ENCODE data around the gene ATXN10.
"Not testable (repeated sequence)": the region's sequence is repeated elsewhere in the genome, so short reads cannot be mapped to it uniquely, and the experiment has no call there.

Gene ATXN10

DNA sequence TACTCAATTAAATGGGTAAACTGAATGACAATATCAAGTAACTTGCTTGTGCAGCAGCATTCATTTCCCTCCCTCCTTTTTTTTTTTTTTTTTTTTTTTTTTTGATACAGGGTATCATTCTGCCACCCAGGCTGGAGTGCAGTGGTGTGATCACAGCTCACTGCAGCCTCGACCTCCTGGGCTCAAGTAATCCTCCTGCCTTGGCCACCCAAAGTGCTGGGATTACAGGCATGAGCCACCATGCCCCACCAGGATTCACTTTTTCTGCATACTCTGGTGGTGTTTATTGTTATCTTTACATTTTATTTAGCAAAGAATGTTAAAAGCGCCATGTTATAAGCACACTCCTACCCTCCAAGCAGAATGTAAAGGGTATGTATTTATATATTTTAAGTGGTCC lies 1.3 kb upstream of the ATXN10 start:
- H3K4me1 ChIP-seq (ENCODE audit: control insufficient read depth, insufficient read depth, low read length) = peaks cover 22% of the 10 kb centered on the region
- H3K4me3 ChIP-seq (ENCODE audit: low read length); H3K9ac ChIP-seq (ENCODE audit: low read length); H3K36me3 ChIP-seq (ENCODE audit: control insufficient read depth, insufficient read depth, low read length, severe bottlenecking); H3K27me3 ChIP-seq (replicated peaks; ENCODE audit: control insufficient read depth, insufficient read depth, low read length); DNase-seq (ENCODE audit: low read depth); H3K9me3 ChIP-seq (ENCODE audit: control insufficient read depth, low read length): not testable (repeated sequence)

DNA sequence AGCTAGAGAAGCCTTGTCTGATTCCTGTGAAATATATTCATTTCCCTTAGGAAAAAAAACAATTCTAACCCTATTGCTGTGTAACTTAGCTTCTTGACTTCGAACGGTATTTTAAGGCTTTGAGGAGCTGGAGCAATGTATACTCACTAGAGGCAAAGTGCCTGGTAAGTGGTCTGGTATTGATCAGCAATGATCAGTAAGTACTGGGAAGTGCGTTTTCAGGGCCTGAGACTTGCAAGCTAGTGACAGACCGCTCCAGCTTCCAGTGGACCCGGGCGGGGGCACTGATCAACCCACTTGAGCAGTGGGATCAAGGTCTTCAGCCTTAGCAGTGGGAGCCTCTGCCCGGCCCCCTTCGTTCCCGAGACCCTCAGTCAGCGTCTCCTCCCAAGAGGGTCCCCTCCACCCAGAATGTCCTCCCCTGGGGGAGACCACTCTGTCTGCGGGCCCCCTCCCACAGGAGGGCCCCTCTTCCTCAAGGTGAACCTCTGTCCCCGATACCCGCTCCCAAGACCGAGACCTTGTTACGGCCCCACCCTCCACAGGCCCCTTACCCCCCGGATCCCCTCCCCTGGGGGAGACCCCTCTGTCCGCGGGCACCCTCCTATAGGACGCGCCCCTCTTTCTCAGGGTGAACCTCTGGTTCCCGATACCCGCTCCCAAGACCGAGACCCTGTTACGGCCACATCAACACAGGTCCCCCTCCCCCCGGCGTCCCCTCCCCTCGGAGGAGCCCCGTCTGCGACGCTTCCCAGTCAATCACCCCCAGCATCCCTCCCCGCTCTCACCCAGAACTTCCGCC lies 452 bp upstream of the ATXN10 start:
- H3K4me3 ChIP-seq (ENCODE audit: low read length) = peak overlapping the region; percentile 95
- no peaks in the 10 kb centered on the region for H3K9me3 ChIP-seq (ENCODE audit: control insufficient read depth, low read length)
- no peaks in the 10 kb centered on the region for H3K36me3 ChIP-seq (ENCODE audit: control insufficient read depth, insufficient read depth, low read length, severe bottlenecking)
- peak overlapping the region; percentile 96 for H3K9ac ChIP-seq (ENCODE audit: low read length)
- H3K4me1 ChIP-seq (ENCODE audit: control insufficient read depth, insufficient read depth, low read length) = peaks cover 22% of the 10 kb centered on the region
- no peaks in the 10 kb centered on the region for H3K27me3 ChIP-seq (replicated peaks; ENCODE audit: control insufficient read depth, insufficient read depth, low read length)
- DNase-seq (ENCODE audit: low read depth) = peak; percentile 53

- H3K9me3 ChIP-seq (ENCODE audit: control insufficient read depth, low read length) = no peaks in the 10 kb centered on the region
- H3K36me3 ChIP-seq (ENCODE audit: control insufficient read depth, insufficient read depth, low read length, severe bottlenecking) = no peaks in the 10 kb centered on the region
- H3K9ac ChIP-seq (ENCODE audit: low read length) = peak overlapping the region; percentile 96
- no peaks in the 10 kb centered on the region for H3K27me3 ChIP-seq (replicated peaks; ENCODE audit: control insufficient read depth, insufficient read depth, low read length)
- no peak for DNase-seq (ENCODE audit: low read depth)
- H3K4me3 ChIP-seq (ENCODE audit: low read length) = peak overlapping the region; percentile 95
- peaks cover 26% of the 10 kb centered on the region for H3K4me1 ChIP-seq (ENCODE audit: control insufficient read depth, insufficient read depth, low read length)
Measured at GRCh38 chr22:45672564-45673481, 1.2 kb downstream of the ATXN10 start.

DNA sequence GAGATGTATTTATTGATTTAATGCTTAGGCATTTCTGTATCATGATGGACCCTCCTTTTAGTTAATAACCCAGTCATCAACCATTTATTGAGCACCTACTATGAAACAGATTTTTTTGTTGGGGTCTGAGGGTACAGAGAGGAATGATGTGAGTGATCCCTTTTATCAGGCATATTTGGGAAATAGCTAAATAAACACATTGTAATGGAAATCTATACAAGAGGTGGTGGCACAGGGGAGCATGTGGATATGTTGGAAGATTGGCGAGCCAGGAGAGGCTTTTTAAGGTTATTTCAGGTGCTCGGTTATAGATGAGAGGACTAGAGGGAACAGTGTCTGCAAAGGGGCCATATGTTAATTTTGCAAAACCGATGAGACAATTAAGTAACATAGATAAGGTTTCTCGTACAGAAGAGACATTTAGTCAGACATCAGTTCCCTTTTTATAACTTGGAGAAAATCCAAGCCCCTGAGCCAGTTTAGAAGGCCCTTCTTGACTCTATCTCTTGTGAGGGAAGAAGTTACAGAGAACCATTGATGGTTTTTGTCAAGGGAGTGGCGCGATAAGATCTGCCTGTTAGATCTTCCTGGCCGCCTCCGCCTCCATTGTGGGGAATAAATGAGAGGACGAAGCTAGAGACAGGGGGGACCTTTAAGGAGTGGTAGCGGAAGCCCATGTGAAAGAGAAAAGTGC lies 2.0 kb downstream of the ATXN10 start:
- Histone ChIP-seq H3K27me3 (replicated peaks; ENCODE audit: control insufficient read depth, insufficient read depth, low read length) (no peaks in the 10 kb centered on the region), H3K36me3 (ENCODE audit: control insufficient read depth, insufficient read depth, low read length, severe bottlenecking) (no peaks in the 10 kb centered on the region), H3K4me3 (ENCODE audit: low read length) (peak overlapping the region; percentile 95), H3K9me3 (ENCODE audit: control insufficient read depth, low read length) (no peaks in the 10 kb centered on the region), H3K4me1 (ENCODE audit: control insufficient read depth, insufficient read depth, low read length) (peaks cover 26% of the 10 kb centered on the region), H3K9ac (ENCODE audit: low read length) (peak overlapping the region; percentile 96)
- no peak for DNase-seq (ENCODE audit: low read depth)

DNA sequence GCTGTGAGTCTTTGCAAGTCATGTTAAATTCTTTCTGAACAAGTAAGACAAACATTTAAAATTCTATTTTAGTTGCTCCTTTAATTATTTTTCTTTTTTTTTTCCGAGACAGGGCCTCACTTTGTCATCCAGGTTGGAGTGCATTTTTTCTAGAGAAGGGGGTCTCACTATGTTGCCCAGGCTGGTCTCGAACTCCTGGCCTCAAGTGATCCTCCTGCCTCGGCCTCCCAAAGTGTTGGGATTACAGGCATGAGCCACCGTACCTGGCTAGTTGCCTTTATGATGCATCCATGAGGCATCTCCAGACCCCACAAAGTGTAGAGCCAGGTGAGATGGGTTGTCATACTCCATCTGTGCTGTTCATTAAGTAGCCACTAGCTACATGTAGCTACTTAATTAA lies 4.4 kb downstream of the ATXN10 start:
- no peak overlapping the region for H3K9ac ChIP-seq (ENCODE audit: low read length)
- peaks cover 37% of the 10 kb centered on the region for H3K4me1 ChIP-seq (ENCODE audit: control insufficient read depth, insufficient read depth, low read length)

DNA sequence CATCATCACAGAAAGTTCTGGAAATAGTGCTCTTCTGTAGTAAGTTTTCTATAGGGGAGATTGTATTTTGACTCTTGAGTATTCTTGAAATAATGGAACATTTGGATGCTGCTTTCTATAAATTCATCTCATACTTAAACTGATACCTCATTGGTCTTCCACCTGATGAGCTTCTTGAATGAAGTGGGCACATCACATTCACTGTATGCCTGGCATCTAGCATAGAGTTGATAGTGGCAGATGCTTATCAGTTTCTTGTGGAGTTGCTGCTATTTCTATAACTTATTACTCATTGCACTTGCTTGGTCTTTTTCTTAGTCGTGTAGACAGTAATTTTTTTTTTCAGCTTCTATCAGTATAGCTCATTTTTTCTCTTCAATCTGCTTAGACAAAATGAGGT lies 5.4 kb downstream of the ATXN10 start:
- no peaks in the 10 kb centered on the region for H3K36me3 ChIP-seq (ENCODE audit: control insufficient read depth, insufficient read depth, low read length, severe bottlenecking)

More for the DNA sequence above, 4.4 kb downstream of the ATXN10 start:
- Histone ChIP-seq H3K27me3 (replicated peaks; ENCODE audit: control insufficient read depth, insufficient read depth, low read length) (no peaks in the 10 kb centered on the region), H3K4me3 (ENCODE audit: low read length) (no peak overlapping the region), H3K9me3 (ENCODE audit: control insufficient read depth, low read length) (no peaks in the 10 kb centered on the region), H3K36me3 (ENCODE audit: control insufficient read depth, insufficient read depth, low read length, severe bottlenecking) (no peaks in the 10 kb centered on the region)
- no peak for DNase-seq (ENCODE audit: low read depth)

GRCh38 chr22:45678961-45679912 lies 7.6 kb downstream of the ATXN10 start:
- peak; percentile 52 for DNase-seq (ENCODE audit: low read depth)
- H3K9me3 ChIP-seq (ENCODE audit: control insufficient read depth, low read length) = no peaks in the 10 kb centered on the region
- H3K27me3 ChIP-seq (replicated peaks; ENCODE audit: control insufficient read depth, insufficient read depth, low read length) = no peaks in the 10 kb centered on the region
- no peaks in the 10 kb centered on the region for H3K36me3 ChIP-seq (ENCODE audit: control insufficient read depth, insufficient read depth, low read length, severe bottlenecking)
- H3K4me1 ChIP-seq (ENCODE audit: control insufficient read depth, insufficient read depth, low read length) = peaks cover 26% of the 10 kb centered on the region
- no peak overlapping the region for H3K9ac ChIP-seq (ENCODE audit: low read length)
- no peak overlapping the region for H3K4me3 ChIP-seq (ENCODE audit: low read length)

More for the DNA sequence above, 5.4 kb downstream of the ATXN10 start:
- no peak for DNase-seq (ENCODE audit: low read depth)
- no peak overlapping the region for H3K4me3 ChIP-seq (ENCODE audit: low read length)
- peaks cover 42% of the 10 kb centered on the region for H3K4me1 ChIP-seq (ENCODE audit: control insufficient read depth, insufficient read depth, low read length)
- H3K9me3 ChIP-seq (ENCODE audit: control insufficient read depth, low read length) = no peaks in the 10 kb centered on the region
- H3K9ac ChIP-seq (ENCODE audit: low read length) = no peak overlapping the region
- no peaks in the 10 kb centered on the region for H3K27me3 ChIP-seq (replicated peaks; ENCODE audit: control insufficient read depth, insufficient read depth, low read length)

DNA sequence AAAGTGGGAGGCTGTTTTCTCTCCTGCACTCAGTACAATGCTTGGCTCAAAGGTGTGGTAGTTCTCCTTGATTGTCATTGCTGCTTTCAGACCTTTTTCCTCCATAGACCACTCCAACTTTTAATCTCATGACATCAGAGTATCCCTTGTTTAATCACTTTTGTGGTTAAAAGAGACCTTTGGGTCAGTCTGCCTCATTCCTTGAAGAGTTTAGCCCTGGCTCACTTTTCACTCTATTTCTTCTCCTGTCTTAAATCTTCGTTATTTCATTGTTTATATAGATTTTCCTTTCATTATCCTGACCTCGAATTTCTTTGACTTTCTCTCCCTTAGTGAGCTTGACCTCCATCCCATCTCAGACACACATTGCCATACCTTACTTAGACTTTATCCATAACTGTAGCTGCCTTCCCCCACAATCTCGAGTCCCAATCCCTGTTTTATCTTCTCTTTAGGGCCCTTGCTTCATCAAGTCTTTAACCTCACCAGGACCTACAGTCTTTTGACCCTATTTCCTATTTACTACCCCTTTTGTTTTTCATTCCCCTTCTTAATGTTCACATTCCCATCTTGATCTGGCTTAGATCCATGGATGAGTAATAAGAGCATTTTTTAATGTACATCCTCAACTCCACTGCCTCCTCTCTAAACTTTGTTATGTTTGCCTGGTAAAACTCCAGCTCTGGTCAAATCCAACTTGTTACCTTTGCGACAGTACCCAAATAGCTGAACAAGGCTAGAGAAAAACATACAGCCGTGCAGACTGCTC lies 9.5 kb downstream of the ATXN10 start:
- peak; percentile 64 for DNase-seq (ENCODE audit: low read depth)
- H3K9ac ChIP-seq (ENCODE audit: low read length) = no peak overlapping the region
- no peaks in the 10 kb centered on the region for H3K27me3 ChIP-seq (replicated peaks; ENCODE audit: control insufficient read depth, insufficient read depth, low read length)
- no peaks in the 10 kb centered on the region for H3K9me3 ChIP-seq (ENCODE audit: control insufficient read depth, low read length)
- no peaks in the 10 kb centered on the region for H3K36me3 ChIP-seq (ENCODE audit: control insufficient read depth, insufficient read depth, low read length, severe bottlenecking)
- peaks cover 37% of the 10 kb centered on the region for H3K4me1 ChIP-seq (ENCODE audit: control insufficient read depth, insufficient read depth, low read length)
- H3K4me3 ChIP-seq (ENCODE audit: low read length) = peak overlapping the region; percentile 33

GRCh38 chr22:45682064-45682463 lies 10.4 kb downstream of the ATXN10 start:
- H3K9me3 ChIP-seq (ENCODE audit: control insufficient read depth, low read length) = no peaks in the 10 kb centered on the region
- no peak for DNase-seq (ENCODE audit: low read depth)
- H3K27me3 ChIP-seq (replicated peaks; ENCODE audit: control insufficient read depth, insufficient read depth, low read length) = no peaks in the 10 kb centered on the region
- H3K36me3 ChIP-seq (ENCODE audit: control insufficient read depth, insufficient read depth, low read length, severe bottlenecking) = no peaks in the 10 kb centered on the region
- H3K9ac ChIP-seq (ENCODE audit: low read length) = no peak overlapping the region
- no peak overlapping the region for H3K4me3 ChIP-seq (ENCODE audit: low read length)
- H3K4me1 ChIP-seq (ENCODE audit: control insufficient read depth, insufficient read depth, low read length) = peaks cover 45% of the 10 kb centered on the region

DNA sequence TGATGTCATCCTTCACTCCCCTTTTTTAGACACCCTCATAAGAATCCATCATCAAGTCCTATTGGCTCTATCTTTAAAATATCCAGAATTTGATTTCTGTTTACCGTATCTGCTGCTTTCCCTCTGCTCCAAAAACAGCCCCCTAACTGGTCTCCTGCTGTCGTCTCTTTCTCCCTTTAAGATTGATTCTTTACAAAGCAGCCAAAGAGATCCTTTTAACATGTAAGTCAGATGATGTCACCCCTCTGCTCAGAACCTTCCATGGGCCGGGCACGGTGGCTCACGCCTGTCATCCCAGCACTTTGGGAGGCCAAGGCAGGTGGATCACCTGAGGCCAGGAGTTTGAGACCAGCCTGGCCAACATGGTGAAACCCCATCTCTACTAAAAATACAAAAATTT lies 11.1 kb downstream of the ATXN10 start:
- H3K4me1 ChIP-seq (ENCODE audit: control insufficient read depth, insufficient read depth, low read length) = peaks cover 49% of the 10 kb centered on the region
- DNase-seq (ENCODE audit: low read depth); H3K4me3 ChIP-seq (ENCODE audit: low read length); H3K36me3 ChIP-seq (ENCODE audit: control insufficient read depth, insufficient read depth, low read length, severe bottlenecking); H3K27me3 ChIP-seq (replicated peaks; ENCODE audit: control insufficient read depth, insufficient read depth, low read length); H3K9me3 ChIP-seq (ENCODE audit: control insufficient read depth, low read length); H3K9ac ChIP-seq (ENCODE audit: low read length): not testable (repeated sequence)

Data from adipocyte (in vitro differentiated cells).